Body of pancreas (tissue), 4 donors: ENCODE measurements around the gene DAB1. TPM values are rescaled to one million over a fixed set of nuclear protein-coding genes. Genes with fewer than 3 reads are reported as not detected.

Experiments used
- ATAC-seq: fragments of 150-250 bp; one replicate; pipeline ENCODE4 v1.9.1; 2016
- DNase-seq, 4 donors: peaks; one replicate each; pipeline ENCODE4 v3.0.0-alpha.2; 2019
- H3K27ac ChIP-seq, 4 donors: fragments of 200-600 bp; sonication (generic); 1 replicate in 3 of 4; 2 replicates in 1 of 4; pipeline versions ENCODE4 v1.5.1 to v1.6.1; 2016 to 2019; ENCODE audit warnings: mild to moderate bottlenecking in 1 of 4, mixed read lengths in 1 of 4, moderate library complexity in 1 of 4
- H3K27me3 ChIP-seq, 2 donors: fragments of 200-600 bp; sonication (generic); one replicate each; pipeline ENCODE4 v1.6.0; 2016; ENCODE audit warnings: mild to moderate bottlenecking in 1 of 2
- H3K36me3 ChIP-seq, 2 donors: fragments of 200-600 bp; sonication (generic); replicated peaks in 1 of 2; 2 replicates each; pipeline ENCODE4 v1.5.1; 2016; ENCODE audit warnings: low read depth in 2 of 2; ENCODE audit not compliant: insufficient read depth in 1 of 2
- H3K4me1 ChIP-seq: fragments of 200-600 bp; sonication (generic); one replicate; pipeline ENCODE4 v1.6.0; 2016
- H3K4me3 ChIP-seq, 2 donors: fragments of 200-600 bp; sonication (generic); 1 replicate in 1 of 2; 2 replicates in 1 of 2; pipeline ENCODE4 v1.5.1; 2016 to 2019
- H3K9me3 ChIP-seq, 3 donors: fragments of 200-600 bp; sonication (generic); 1 replicate in 2 of 3; 2 replicates in 1 of 3; pipeline ENCODE4 v1.5.1; 2016
- POLR2A ChIP-seq, 3 donors: fragments of 450-650 bp; IDR thresholded peaks; one replicate each; pipeline ENCODE4 v1.6.1; 2016; ENCODE audit warnings: antibody characterized with exemption in 3 of 3, mild to moderate bottlenecking in 2 of 3
- WGBS, 2 donors: methylation state at CpG; one replicate each; pipeline ENCODE4 v1.1.5; 2017; 5-methylcytosine and 5-hydroxymethylcytosine counted together
- intact Hi-C: fragments of 100-400 bp; cut with DNase I; formaldehyde crosslinking; loops from one replicate; pipeline ENCODE4 v1.15.1; 2023
- total RNA-seq, 2 donors: library from RNA; depleted of rRNA; stranded (reverse); fragments of >200 nt; gene quantifications; one replicate each; pipeline ENCODE4 v1.1.0, GENCODE V29; 2016
- TF ChIP-seq, protein P1 (sequence below), 7 experiments: fragments of 450-650 bp in 4 of 7; fragments of 200-600 bp in 3 of 7; sonication (generic) in 3 of 7; IDR thresholded peaks; one replicate each; pipeline ENCODE4 v1.5.1; 2016 to 2019; ENCODE audit warnings: antibody characterized with exemption in 7 of 7

DAB1 gene
- total RNA-seq, 2 donors from 2014 or later, result under 0.01 TPM; not detected in 1

DNA sequence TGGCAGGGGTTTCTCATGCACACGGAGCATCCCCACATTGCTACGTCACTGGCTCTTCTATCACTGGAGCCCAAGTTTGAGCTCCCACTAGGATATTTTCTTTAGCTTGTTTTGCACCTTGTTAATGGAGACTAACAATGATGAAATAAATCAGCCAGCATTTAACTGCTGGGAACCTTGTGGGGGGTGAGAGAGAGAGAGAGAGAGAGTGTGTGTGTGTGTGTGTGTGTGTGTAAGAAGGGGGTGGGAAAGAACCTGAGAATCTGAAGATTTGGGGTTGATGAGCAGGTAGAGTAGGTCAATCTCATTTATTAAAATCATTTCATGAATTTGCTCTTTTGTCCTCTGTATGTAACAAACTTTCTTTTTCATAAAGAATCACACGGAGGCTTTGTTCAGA lies 458.7 kb downstream of the DAB1 start:
- ATAC-seq (no peak), DNase-seq (no peak)
- Histone ChIP-seq H3K4me3 (no peak overlapping the region), H3K36me3 (no peaks in the 10 kb centered on the region), H3K4me1 (peaks cover 13% of the 10 kb centered on the region), H3K27ac (no peak overlapping the region), H3K9me3 (no peaks in the 10 kb centered on the region), H3K27me3 (no peaks in the 10 kb centered on the region)
- TF ChIP-seq, protein P1, sequence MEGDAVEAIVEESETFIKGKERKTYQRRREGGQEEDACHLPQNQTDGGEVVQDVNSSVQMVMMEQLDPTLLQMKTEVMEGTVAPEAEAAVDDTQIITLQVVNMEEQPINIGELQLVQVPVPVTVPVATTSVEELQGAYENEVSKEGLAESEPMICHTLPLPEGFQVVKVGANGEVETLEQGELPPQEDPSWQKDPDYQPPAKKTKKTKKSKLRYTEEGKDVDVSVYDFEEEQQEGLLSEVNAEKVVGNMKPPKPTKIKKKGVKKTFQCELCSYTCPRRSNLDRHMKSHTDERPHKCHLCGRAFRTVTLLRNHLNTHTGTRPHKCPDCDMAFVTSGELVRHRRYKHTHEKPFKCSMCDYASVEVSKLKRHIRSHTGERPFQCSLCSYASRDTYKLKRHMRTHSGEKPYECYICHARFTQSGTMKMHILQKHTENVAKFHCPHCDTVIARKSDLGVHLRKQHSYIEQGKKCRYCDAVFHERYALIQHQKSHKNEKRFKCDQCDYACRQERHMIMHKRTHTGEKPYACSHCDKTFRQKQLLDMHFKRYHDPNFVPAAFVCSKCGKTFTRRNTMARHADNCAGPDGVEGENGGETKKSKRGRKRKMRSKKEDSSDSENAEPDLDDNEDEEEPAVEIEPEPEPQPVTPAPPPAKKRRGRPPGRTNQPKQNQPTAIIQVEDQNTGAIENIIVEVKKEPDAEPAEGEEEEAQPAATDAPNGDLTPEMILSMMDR (IDR thresholded peaks at IDR 0.05), result no peak
- TF ChIP-seq POLR2A (IDR thresholded peaks at IDR 0.05), result no peak
- intact Hi-C loops, result no loop called here
- WGBS, 2 donors, result 87 to 89% methylated on average over 3 of the region's 3 CpGs

DNA sequence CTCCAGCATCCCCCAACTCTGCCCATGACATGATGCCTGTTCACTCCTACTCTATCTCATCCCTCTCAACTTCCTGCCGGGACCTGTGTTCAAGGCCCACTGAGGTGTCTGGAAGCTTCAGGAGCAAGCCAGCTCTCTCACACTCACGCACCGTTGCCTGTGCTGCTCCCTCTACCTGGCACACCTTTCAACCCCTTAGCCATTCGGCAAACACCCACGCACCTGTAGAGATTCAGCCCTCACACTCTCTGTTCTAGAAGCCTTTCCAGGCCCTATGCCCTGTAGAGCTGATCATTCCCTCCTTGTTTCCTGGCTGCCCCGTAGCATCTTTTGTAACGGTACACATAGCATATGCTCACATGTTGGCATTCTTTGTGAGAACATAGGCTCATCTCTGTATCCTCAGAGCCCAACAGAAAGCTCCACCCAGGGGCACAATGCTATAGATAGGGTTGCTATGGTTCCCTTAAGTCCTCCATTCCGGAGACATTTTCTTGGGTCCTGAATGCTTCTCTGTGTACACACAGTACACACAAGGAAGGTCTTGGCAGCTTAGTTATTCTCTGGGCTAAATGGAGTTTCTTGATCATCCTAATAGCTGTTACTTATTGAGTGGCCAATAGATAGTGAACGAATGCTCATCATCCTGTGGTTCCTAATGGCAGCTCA lies 459.4 kb downstream of the DAB1 start:
- Histone ChIP-seq H3K4me3 (no peak overlapping the region), H3K27me3 (no peaks in the 10 kb centered on the region), H3K27ac (no peak overlapping the region), H3K4me1 (peaks cover 13% of the 10 kb centered on the region), H3K36me3 (no peaks in the 10 kb centered on the region), H3K9me3 (no peaks in the 10 kb centered on the region)
- DNase-seq (no peak), ATAC-seq (no peak)
- TF ChIP-seq, protein P1 (IDR thresholded peaks at IDR 0.05), result no peak
- TF ChIP-seq POLR2A (IDR thresholded peaks at IDR 0.05), result no peak
- WGBS, 2 donors, result 86 to 94% methylated on average over 9 of the region's 9 CpGs
- intact Hi-C loops, result loop anchor here (5.0 kb wide), 1 partner anchor 132 kb away; no protein-coding TSS in a partner anchor

DNA sequence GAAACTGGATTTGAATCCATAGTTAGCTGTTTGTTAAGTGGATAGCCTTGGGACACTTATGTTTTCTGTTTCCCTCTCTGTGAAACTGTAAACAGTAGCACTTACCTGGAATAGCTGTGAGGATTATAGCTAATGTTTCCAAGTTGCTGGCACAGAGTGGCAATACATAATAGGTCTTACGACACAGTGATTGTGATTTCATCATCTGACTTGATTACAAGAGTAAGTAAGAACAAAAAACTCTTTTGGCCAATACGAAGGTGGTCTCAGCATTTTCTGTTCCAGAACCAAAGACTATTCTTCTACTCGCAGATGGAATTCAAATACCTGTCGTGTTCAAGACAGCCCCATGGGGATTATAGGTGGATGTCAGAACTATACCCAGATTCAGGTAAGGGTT lies 460.2 kb downstream of the DAB1 start:
- 65 to 74% methylated on average over 4 of the region's 4 CpGs for WGBS, 2 donors
- no peak overlapping the region for H3K27ac ChIP-seq
- no peak for ATAC-seq
- no peak for DNase-seq
- H3K27me3 ChIP-seq, result no peaks in the 10 kb centered on the region
- H3K36me3 ChIP-seq, result no peaks in the 10 kb centered on the region
- TF ChIP-seq POLR2A (IDR thresholded peaks at IDR 0.05), result no peak
- TF ChIP-seq, protein P1 (IDR thresholded peaks at IDR 0.05), result no peak
- intact Hi-C loops, result loop anchor here (5.0 kb wide), 1 partner anchor 131 kb away; no protein-coding TSS in a partner anchor
- no peaks in the 10 kb centered on the region for H3K9me3 ChIP-seq
- peaks cover 13% of the 10 kb centered on the region for H3K4me1 ChIP-seq
- no peak overlapping the region for H3K4me3 ChIP-seq

DNA sequence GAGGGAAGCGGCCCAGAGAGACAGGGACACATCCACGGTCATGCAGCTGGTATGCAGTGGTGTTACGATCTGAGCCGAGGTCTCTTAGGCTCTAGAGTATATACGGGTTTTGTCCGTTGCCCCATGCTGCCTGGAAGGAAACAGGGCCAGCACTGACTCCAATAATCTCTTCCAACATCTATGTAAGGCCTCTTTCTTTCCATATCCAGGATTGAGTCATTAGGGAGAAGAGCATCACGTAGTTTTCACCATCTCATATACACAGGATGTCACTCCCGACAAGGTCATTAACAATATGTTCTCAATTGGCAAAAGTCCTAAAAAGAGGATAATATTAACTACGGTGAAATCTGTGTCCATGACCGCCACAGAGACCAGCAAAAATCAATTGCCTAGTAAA lies 462.4 kb downstream of the DAB1 start:
- no peak overlapping the region for H3K27ac ChIP-seq
- H3K4me1 ChIP-seq, result peaks cover 5% of the 10 kb centered on the region
- intact Hi-C loops, result loop anchor here (5.0 kb wide), 1 partner anchor 129 kb away; no protein-coding TSS in a partner anchor
- no peak overlapping the region for H3K4me3 ChIP-seq
- no peaks in the 10 kb centered on the region for H3K9me3 ChIP-seq
- no peaks in the 10 kb centered on the region for H3K36me3 ChIP-seq
- WGBS, 2 donors, result 76 to 84% methylated on average over 10 of the region's 10 CpGs
- no peak for DNase-seq
- no peaks in the 10 kb centered on the region for H3K27me3 ChIP-seq
- ATAC-seq, result no peak
- no peak for TF ChIP-seq POLR2A (IDR thresholded peaks at IDR 0.05)
- TF ChIP-seq, protein P1 (IDR thresholded peaks at IDR 0.05), result no peak

DNA sequence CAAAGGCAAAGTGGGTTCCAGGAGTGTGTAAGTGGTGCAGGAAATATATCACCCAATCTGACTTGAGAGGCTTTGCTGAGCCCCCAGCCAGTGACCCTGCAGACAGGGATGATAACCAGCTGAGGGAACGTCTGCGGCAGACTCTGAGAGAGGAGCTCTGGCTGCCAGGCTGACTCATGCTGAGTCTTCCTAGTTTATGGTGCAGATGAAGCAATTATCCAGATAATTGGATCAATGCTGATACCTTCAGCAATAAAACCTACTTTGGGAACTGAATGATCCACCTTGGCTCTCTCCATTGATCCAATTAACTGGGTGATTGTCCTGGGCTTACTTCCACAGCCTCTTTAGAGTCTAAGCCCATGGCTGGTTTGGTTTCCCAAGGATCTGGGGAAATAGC lies 465.3 kb downstream of the DAB1 start:
- H3K4me1 ChIP-seq, result no peaks in the 10 kb centered on the region
- H3K27me3 ChIP-seq, result no peaks in the 10 kb centered on the region
- WGBS, 2 donors, result 63 to 74% methylated on average over 2 of the region's 2 CpGs
- intact Hi-C loops, result no loop called here
- H3K36me3 ChIP-seq, result no peaks in the 10 kb centered on the region
- H3K4me3 ChIP-seq, result no peak overlapping the region
- TF ChIP-seq POLR2A (IDR thresholded peaks at IDR 0.05), result no peak
- TF ChIP-seq, protein P1 (IDR thresholded peaks at IDR 0.05), result no peak
- no peak for ATAC-seq
- H3K27ac ChIP-seq, result no peak overlapping the region
- DNase-seq, result no peak
- H3K9me3 ChIP-seq, result no peaks in the 10 kb centered on the region
